ENCODE results near the gene SLC25A24. TPM values are rescaled to one million over a fixed set of nuclear protein-coding genes. Genes with fewer than 3 reads are reported as not detected.
"Not testable (repeated sequence)": the region's sequence is repeated elsewhere in the genome, so short reads cannot be mapped to it uniquely, and the experiment has no call there.

The SLC25A24 gene
- total RNA-seq, result 10 to 100 TPM; 81.2 to 89.0 TPM
- long read RNA-seq, full-length matches to known transcripts, result 303 of 335 reads
- long read RNA-seq, partial matches to known transcripts, result 10 of 335 reads
- long read RNA-seq, other reads (novel, unspliced or antisense), result 22 of 335 reads

DNA sequence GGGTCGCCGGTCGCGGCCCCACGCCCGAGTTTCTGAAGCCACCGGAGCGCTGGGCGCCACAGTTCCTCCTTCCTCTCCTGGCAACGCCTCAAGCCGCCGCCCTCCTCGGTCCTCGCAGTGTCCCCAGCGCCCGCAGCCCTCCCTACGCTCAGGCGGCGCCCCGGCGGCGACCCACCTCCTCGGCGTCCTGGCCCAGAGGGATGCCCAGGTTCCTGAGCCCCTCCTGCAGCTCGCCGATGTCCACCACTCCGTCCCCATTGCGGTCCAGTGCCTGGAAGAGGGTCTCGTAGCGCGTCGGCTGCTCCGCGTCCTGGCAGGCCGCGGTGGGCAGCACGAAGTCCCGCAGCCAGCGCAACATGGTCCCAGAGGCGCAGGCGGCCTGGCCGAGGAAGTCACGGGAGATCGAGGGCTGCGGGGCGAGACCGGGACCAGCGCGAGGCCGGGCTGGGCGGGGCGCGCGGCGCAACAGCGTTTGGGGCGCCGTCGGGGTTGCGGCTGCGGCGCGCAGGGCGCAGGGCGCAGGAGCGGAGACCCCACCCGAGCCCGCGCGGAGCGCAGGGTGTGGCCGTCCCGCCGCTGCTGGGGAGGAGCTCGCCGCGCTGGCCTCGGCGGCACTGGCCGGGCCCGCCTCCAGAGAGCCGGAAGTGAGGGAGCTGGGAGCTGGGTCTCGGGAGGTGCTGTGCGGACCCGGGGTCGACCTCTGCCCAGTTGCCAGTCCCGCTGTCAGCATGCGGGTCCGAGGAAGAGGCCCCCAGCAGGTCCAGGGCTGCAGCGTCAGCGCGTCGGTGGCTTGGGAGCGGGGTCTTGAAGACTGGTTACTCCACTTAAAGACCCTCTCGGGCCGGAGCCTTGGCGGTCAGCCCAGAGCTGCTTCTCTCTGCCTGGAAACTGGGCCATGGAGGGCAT, at the start of gene SLC25A24:
SLC25A24 (minus strand) TSS at position 563 of the 906 bp plus-strand sequence; CDS start at position 358, 205 bp downstream.
- intact Hi-C loops (cut with DNase I, micrococcal nuclease), result no loop called here
- peak; percentile 88 for ATAC-seq

DNA sequence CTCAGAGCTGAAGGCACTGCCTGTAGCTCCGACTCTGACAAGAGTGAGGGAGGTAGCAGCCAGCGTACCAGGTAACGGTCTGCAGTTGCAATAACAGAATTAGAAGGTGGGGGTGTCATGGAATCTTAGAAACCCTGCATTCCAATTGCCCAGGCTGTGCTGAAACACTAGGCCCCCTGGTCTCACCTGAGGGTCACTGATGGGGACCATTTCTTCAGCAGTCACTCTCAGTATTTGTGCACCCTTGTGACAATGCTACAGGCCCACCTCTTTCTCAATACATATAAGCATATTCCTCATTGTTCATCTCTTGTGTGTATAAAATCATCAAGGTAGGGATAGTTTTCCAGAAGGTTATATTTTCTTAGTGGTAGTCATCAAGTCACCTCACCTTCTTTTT, 43.8 kb upstream of the SLC25A24 start, which contains the start of gene NBPF4:
NBPF4 (minus strand) TSS at position 101 of the 400 bp plus-strand sequence. CDS start 315 bp downstream, outside the sequence.
- ATAC-seq; intact Hi-C loops (cut with DNase I, micrococcal nuclease); DNase-seq: not testable (repeated sequence)

More for the DNA sequence above, at the start of gene SLC25A24:
- peak; percentile 87 to 89 for DNase-seq

DNA sequence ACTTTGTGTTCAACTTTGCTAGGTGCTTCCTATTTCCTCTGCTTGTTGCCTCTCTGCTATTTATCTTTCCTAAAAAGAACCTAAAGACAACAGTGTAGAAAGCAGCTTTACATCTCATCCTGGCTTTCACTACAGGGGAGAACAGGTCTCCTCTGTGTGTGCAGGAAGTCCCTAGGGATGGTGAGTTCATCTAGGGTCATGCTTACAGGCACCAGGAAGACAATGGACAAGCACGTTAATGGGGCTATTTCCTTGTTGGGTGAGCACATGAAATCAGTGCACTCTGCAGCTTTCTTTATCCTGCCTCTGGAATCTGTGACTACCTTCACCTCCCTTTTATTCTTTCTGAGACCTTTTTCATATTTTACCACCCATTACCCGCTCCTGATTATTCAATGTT, 39.3 kb upstream of the SLC25A24 start:
- intact Hi-C loops (cut with DNase I, micrococcal nuclease), result not testable (repeated sequence)

DNA sequence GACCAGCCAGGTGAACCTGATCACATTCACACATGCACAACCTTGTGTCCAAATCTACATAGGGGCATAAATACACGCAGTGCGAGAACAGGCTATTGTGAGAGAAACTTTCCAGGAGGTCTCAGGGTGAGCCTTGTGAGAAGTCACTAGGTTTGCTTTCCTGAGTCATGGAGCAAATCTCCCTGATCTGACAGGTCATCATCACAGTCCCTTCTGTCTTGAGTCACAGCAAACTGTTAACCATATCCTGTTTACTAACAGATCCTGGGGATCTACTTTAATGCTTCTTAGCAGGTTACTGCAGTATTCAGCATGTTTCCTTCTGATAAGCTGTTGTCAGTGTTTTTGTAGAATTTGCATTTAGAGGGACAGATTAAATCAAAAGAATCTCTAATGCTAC, 35.2 kb upstream of the SLC25A24 start:
- intact Hi-C loops (cut with DNase I, micrococcal nuclease); ATAC-seq: not testable (repeated sequence)

More for the DNA sequence above, 39.3 kb upstream of the SLC25A24 start:
- ATAC-seq, result peak; percentile 98
- not testable (repeated sequence) for DNase-seq

DNA sequence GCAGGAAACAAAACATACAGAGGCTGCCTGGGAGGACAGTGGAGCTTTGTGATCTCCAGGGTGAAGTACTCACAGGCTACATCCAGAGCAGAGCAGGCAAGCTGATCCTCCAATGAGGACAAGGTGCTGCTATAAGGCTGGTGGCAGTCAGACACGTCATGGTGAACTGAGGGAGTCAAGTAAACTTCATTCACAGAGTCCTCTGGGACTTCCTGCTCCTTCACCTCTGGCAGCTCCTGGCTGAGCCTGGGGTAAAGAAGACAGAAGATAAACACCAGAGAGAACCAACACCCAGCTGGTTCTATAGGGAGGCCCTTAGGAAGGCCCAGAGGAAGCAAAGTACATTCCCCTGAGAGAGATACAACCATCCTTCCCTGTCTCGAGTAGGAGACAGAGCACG, 32.0 kb upstream of the SLC25A24 start:
- DNase-seq; intact Hi-C loops (cut with DNase I, micrococcal nuclease): not testable (repeated sequence)
- peak; percentile 83 for ATAC-seq

More for the DNA sequence above, 35.2 kb upstream of the SLC25A24 start:
- DNase-seq, result not testable (repeated sequence)

DNA sequence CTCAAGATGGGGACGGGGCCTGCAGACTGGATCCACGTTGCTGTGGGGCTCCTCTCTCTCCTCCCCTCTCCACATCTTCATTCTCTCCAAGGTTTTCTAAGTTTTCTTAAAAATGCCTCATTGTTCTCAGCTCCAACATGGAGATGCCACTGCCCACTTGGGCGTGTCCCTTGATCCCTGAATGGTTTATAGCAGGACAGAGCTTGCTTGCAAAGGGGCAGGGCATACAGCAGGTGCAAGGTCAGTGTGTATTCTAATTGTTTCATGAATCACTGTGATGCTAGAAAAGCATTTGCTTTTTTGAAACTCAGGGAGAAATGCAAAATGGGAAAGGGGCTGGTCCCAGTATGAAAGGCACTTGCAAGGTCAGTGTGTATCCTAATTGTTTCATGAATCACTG, 29.8 kb upstream of the SLC25A24 start:
- DNase-seq; intact Hi-C loops (cut with DNase I, micrococcal nuclease): not testable (repeated sequence)
- ATAC-seq, result peak; percentile 67

DNA sequence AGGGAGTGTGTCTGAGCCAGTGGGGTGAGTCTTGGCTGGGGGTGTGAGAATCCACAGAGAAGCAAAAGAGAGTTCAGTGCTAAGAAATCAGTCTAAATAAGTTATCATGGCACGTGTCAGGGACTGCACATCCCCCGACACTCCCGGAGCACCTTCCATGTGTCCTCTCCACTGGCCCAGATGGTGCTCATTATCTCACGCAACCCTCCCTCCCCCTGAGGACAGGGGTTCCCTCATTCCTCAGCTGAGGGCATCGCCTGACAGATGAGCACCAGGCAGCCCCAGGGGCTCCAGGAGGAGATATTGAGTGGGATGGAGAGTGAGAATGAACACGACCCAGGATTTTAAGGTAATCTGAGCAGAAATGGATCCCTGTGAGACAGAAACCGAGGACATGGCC, 27.6 kb upstream of the SLC25A24 start:
- DNase-seq; intact Hi-C loops (cut with DNase I, micrococcal nuclease); ATAC-seq: not testable (repeated sequence)

DNA sequence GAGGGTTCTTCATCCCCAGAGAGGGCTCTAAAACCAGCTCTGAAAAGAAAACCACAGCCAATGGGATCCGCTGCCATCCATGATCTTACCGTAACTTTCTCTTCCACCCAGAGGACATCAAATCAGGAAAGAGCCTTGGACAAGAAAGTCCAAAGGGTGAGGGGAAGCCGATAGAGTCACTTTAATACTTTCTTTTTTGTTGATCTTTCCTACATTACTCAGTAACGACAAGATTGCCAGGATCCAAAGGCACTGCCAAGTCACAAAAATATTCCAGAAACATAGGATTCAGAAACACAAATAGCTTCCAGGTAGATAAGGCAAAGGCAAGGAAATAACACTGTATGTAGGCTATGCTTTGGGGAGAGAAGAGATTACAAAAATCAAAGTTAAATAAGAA, 26.7 kb upstream of the SLC25A24 start:
- peak; percentile 77 for ATAC-seq
- DNase-seq, result not testable (repeated sequence)

DNA sequence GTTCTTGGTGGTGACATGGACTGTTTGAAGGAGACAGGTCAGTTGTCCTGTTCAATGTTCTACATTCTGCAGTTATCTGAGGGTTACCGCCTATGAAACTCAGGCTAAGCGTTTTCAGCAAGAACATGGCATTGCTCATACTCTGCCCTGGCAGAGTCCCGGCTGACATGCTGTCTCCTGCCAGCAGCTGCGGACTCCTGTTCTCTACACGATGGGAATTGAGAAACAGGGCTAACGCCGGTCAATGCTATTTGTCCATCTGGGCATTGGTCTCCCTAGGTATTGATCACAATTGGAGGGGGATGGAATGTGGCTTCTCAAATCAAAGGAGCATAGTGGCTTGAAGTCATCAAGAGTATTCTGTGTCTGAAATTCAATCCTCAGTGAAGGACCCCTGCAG, 23.1 kb upstream of the SLC25A24 start:
- DNase-seq; intact Hi-C loops (cut with DNase I, micrococcal nuclease); ATAC-seq: not testable (repeated sequence)

More for the DNA sequence above, 26.7 kb upstream of the SLC25A24 start:
- intact Hi-C loops (cut with DNase I, micrococcal nuclease), result not testable (repeated sequence)

DNA sequence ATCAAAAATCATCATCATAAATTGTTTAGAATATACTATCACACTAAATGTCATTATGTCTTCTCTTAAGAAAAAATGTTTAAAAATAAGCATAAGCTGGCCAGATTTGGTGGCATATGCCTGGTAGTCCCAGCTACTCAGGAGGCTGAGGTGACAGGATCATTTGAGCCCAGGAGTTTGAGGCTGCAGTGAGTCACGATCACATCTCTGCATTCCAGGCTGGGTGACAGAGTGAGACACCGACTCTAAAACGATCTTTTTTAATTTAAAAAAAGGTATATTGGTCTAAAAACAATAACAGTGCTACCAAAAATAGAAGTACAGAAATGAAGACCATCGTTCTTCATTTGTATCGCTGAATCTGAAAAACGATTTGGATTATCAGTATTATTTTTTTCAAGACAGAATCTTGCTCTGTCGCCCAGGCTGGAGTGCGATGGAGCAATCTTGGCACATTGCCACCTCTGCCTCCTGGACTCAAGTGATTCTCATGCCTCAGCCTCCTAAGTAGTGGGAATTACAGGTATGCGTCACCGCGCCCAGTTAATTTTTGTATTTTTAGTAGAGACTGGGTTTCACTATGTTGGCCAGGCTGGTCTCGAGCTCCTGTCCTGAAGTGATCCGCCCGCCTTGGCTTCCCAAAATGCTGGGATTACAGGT, 17.5 kb upstream of the SLC25A24 start:
- DNase-seq; ATAC-seq; intact Hi-C loops (cut with DNase I, micrococcal nuclease): not testable (repeated sequence)

DNA sequence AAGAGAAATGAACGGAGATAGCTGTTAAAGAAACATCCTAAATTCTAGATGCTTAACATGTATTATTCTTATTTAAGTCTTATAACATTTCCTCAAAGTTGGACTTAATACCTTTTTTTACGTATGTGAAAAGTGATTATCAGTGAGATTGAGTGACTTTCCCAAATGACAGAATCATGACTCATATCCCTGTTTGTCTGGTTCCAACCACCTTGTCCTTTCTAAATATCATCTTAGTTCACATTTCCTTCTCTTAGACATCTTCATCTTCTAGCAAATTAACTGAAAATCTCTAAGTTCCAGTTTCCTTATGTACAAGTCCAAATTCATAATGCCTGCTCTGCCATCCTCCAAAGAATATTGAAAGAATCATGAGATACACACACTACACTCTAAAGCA, 16.9 kb upstream of the SLC25A24 start:
- DNase-seq; intact Hi-C loops (cut with DNase I, micrococcal nuclease); ATAC-seq: not testable (repeated sequence)

DNA sequence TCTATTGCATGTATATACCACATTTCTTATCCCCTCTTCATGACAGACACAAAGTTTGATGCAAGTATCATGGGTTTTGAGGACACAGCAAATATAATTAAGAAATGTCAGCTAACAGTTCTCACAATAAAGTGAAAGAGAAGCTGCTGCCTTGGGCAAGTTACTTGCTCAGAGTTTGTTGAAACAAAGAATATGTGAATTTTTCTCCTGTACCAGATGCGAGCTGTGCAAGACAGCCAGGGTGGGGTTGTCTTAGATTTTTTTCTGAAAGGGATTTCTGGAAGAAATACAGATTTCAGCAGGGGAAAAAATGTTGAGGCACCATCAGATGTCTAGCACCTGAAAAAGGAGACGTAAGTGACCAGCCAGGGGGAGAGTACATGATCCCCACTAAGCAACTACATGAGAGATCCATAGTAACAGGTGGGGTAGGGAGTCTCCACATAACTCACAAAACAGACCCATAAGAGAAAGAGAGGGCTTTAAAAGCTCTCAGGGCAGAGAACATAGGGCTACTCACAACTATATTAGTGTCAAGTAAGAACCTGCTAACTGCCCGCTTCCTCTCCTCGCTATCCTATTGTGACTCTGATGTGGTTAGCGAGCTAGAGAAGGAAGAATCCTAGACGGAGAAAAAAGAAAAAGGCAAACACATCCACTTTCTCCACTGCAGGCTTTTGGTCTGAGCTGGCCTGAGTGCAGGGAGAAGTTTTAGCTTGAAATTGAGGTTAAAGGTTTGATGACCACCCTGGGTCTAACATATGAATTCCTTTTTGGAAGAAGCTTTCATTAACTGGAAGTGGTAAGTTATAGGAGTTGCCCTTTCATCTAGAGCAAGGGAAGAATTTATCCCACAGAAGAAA, 16.1 kb upstream of the SLC25A24 start:
- intact Hi-C loops (cut with DNase I, micrococcal nuclease); DNase-seq; ATAC-seq: not testable (repeated sequence)

DNA sequence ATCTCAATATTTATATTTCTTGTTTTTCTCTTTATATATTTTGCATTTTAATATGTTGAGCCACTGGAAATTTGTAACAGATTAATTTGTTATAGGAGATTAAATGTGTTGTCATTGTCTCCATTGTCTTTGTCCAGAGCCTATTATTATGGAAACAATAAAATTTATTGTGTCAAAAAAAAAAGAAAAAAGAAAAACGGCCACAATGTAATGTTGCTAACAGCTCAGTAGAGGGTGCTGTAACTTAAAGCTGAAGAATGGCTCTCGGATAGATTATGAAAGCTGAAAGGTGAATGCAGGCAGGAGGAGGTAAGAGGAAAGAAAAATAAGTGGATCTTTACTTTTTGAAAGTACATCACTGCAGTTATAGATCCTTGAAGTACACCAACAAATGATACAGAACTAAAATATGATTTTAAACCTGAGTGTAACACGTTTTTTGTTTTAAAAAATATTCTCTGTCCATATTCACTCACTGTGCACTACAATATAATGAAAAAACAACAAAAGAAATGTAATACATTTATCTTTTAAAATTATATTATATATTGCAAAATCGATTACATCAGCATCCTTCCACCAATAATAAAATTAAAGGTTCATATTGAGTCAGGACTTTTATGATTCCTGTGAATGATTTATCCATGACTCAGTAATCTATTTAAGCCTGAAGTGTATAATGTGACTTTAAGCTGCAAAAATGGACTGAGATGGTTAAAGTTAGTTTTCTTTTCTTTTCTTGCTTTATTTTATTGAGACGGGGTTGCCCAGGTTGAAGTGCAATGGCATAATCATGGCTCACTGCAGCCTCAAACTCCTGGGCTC, 14.7 kb upstream of the SLC25A24 start:
- intact Hi-C loops (cut with DNase I, micrococcal nuclease); DNase-seq: not testable (repeated sequence)
- peak; percentile 87 for ATAC-seq

DNA sequence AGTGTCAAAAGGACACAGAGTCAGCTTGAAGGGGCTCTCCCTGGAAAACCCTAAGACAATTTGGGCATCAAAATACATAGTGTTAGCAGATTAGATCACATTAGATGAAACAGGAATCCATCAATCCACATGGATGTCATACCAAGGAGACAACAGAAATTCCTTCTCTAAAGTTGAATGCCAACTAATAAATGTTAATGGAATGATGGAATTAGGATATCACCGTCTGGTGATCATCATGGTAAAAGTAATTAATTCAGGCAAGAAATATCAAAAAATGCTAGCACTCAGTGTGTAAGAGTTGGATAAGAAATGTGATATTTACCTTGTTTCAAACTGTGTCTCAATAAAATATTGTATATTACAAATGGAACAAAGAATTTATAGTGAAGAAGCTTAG, 10.9 kb upstream of the SLC25A24 start:
- intact Hi-C loops (cut with DNase I, micrococcal nuclease), result no loop called here
- DNase-seq (no peak), ATAC-seq (no peak)

DNA sequence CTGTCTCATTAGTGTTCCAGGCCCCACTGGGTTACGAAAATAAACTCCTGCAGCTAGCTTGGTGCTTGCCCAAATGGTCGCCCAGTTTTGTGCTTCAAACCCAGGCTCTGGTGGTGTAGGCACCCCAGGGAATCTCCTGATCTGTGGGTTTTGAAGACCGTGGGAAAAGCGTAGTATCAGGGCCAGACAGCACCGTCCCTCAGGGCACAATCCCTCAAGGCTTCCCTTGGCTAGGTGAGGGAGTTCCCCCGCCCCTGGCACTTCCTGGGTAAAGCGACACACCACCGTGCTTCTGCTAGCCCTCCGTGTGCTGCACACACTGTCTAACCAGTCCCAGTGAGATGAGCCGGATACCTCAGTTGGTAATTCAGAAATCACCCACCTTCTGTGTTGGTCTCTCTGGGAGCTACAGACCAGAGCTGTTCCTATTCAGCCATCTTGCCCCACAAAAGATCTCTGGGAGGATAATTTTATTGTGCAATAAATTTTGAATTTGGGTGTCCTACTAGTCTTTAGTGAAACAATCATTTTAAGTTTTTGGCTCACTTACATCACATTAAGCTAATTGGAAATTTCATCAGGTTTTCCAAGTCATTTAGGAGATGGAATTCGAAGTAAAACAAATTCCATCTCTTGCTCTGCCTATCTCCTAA, 9.4 kb upstream of the SLC25A24 start:
- no peak for ATAC-seq
- intact Hi-C loops (cut with DNase I, micrococcal nuclease), result no loop called here
- DNase-seq, result no peak

DNA sequence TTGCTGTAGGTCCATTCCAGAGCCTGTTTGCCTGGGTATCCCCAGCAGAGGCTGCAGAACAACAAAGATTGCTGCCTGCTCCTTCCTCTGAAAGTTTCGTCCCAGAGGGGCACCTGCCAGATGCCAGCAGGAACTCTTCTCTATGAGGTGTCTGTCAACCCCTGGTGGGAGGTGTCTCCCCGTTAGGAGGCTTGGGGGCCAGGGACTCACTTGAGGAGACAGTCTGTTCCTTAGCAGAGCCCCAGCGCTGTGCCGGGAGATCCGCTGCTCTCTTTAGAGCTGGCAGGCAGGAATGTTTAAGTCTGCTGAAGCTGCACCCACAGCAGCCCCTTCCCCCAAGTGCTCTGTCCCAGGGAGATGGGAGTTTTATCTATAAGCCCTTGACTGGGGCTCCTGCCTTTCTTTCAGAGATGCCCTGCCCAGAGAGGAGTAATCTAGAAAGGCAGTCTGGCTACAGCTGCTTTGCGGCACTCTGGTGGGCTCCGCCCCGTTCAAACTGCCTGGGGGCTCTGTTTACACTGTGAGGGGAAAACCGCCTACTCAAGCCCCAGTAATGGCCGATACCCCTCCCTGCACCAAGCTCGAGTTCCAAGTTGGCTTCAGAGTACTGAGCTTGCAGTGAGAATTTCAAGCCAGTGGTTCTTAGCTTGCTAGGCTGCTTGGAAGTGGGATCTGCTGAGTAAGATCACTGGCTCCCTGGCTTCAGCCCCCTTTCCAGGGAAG, 8.7 kb upstream of the SLC25A24 start:
- intact Hi-C loops (cut with DNase I, micrococcal nuclease), result no loop called here
- DNase-seq (no peak), ATAC-seq (no peak)
